ENCODE results near the gene TMEM132D.

TMEM132D gene

DNA sequence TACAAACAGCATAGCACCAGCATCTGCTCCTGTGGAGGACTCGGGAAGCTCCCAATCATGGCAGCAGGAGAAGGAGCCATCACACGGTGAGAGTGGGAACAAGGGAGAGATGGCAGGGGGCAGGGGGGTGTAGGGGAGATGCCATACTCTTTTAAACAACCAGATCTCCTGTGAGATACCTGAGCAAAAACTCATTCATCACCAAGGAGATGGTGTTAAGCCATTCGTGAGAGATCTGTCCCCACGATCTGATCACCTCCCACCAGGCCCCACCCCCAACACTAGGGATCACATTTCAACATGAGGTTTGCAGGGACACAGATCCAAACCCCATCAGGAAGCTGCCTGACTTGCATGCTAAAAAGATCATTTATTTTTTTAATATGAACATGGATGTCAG is 499.3 kb downstream of the TMEM132D start:
- no peak for DNase-seq

DNA sequence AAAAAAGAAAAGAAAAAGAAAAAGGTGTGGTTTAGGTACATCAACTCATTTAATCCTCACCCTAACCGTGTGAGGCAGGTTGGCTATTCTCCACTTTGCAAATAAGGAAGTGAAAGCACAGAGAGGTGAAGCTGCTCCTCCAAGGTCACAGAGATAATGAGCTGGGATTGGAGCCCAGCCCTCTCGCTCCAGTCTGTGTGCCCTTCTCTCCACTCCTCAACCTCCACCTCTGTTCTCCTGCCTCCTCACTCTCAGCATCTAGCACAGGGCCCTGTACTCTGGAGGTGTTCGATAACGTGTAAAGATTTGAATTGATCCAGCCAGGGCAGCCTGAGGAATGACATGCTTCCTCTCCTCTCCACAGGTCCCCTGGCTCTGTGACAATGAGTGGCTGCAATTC is 502.3 kb downstream of the TMEM132D start:
- no peak for DNase-seq

DNA sequence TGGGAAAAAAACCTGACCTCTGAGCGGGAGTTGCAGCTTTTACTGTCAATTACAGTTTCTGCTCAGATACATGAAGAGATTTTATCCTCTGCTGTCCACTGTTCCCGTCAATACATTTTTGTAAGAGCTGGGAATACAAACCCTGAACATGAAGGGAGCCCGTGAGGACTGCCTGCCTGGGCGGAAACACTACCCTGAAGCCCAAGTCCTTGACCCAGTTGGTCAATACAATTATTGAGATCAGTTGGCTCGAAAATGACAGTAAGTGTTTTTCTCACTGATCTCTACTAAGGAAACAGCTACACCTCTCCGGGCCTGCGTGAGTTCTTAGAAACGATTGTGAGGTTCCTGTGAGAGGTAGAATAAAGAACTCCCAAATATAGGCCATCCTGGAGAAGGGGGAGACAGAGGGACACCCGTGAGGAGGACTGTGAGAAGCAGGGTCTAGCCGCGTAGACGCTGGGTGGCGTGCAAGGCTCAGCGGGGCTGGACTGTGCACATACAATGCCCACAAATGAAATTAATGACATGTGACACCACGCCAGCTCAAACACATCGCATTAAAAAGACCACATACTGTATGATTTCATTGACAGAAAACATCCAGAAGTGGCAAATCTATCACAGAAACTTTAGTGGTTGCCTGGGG is 509.5 kb downstream of the TMEM132D start:
- DNase-seq = no peak

DNA sequence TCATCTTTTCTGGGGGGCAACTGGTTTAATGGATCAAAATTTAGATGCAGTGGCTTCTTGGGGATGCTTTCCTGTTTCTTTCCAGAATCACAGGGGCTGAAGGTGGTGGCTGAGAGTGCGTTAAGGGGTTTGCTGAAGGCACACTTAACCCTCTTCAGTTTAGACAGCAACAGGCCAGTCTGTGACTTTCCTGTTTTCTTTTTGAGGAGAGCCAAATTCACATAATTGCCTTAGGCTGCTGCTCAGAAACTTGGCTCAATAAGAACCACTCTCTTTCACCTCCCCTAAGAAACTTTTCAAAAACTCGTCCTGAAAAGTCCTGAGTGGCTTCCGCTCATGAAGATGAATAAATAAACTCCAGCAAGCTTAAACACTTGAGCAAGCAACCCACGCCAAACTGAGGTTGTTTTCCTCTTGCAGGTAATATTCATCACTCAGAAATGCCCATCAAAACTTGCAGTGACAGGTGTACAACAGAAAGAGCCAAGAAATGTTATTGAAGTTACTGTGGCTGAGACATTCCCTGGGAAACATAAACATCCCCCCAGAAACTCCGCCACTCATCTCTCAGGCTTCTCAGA is 510.4 kb downstream of the TMEM132D start:
- no peak for DNase-seq

DNA sequence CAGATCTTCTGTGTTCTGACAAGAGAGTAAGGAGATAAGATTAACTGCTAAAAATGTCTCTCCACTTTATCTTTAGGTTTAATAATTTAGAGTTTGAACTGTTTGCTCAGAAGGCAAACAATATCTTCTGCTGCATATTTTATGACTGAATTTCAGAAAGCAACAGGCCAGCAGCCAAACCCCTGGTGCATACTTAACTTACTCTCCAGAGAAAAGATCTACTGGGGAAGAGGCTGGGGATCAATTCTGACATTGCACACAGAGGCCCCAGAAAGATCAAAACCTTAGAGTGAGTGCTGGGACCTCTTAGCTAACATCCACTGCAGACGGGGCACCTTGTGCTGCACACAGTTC is 518.2 kb downstream of the TMEM132D start:
- no peak for DNase-seq

GRCh38 chr12:129383956-129384355 is 519.9 kb downstream of the TMEM132D start:
- DNase-seq = no peak

DNA sequence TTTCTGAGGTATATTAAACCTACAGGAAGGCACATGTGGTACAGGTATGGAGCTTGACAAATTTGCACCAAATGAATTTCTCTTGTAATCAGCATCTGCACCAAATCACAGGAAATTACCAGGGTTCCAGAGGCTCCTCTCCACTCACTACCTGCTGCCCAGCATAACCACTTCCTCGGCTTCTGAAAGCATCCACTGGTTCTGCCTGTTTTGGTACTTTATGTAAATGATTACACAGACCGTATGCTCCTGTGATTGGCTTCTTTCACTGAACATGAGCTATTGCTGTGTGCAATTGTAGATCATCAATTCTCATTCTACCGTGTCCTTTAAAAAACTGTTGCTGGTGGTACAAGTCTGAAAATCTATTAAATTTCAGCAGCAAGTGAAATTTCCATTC is 522.1 kb downstream of the TMEM132D start:
- DNase-seq = no peak

DNA sequence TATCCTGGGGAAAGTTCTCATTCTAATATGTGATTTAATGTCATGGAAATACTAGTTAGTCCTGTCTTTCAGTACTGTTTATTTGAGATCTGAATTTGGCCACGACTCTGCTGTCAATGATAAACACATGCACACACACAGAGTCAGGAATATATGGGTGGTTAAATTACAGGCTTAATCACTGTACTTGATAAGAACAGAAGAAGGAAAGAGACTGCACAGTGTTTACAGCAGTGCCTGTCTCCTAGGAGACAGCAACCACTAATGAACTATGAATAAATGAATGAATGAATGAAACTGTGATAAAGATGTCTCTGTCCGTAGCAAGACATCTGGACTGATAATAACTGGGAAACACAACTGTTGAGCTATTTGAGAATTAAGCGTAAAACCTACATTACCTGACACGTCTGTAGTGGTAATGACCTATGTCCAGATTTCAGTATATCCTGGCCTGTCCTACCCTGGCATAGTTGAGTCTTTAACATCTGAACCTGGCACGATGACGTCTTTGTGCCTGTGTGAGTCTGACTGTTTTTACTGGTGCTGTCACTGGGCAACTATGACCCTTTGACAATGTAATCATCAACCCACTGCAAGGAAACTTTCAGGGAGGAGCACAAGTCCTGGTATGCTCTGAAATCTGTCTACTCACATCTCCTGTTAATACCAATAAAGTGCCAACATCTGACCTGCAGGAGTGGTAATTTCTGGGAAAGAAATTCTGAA is 524.6 kb downstream of the TMEM132D start:
- no peak for DNase-seq

GRCh38 chr12:129378496-129378895 is 525.3 kb downstream of the TMEM132D start:
- DNase-seq = no peak

DNA sequence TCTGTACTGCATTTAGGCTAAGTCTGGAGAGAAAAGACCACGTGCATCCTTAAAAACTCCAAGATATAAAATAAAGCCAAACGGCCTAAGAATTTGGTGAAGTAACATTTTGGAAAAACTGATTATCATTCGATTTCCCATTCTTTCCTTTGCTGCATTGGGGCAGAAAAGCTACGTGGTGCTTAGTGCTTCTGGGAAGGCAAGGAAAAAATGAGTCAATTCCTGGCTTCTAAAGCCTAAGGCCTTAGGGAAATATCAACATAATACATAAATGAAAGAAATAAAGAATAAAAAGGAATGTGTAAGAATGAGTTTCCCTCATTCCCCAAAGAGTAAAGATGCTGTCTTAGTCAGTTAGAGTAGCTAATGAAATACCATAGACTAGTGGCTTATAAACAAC is 530.1 kb downstream of the TMEM132D start:
- DNase-seq = no peak

- DNase-seq = no peak
These were observed 530.9 kb downstream of the TMEM132D start for GRCh38 chr12:129372876-129373275.

DNA sequence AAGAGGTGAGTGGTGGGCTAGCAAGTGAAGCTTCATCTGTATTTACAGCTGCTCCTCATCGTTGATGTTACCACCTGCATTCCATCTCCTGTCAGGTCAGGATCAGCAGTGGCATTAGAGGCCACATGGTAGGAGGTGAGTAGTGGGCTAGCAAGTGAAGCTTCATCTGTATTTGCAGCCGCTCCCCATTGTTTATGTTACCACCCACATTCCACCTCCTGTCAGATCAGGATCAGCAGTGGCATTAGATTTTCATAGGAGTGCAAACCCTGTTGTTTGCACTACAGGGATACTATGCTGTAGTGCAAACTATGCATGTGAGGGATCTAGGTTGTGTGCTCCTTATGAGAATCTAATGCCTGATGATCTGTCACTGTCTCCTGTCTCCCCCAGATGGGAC is 531.5 kb downstream of the TMEM132D start:
- no peak for DNase-seq

GRCh38 chr12:129371268-129371667 is 532.6 kb downstream of the TMEM132D start:
- DNase-seq = no peak

DNA sequence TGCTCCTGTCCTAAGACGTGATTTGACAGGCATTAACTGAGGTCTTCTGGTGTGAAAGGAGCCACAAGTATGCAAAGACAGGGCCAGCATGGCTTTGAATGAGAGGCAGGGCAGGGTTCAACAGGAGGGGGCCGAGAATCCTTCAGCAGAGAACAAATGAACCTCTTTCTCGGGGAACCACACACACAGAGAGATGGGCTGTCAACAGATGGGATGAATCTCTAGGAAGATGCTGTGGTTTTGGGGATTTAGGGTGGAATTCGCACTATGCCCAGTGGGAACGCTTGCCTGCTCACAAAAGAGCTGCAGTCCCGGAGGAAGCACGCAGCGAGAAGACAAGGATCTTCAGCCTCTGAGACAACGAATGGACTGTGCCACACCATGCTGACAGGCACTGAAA is 537.2 kb downstream of the TMEM132D start:
- DNase-seq = no peak

GRCh38 chr12:129363041-129363440 is 540.8 kb downstream of the TMEM132D start:
- DNase-seq = no peak

- no peak for DNase-seq
These were observed 546.6 kb downstream of the TMEM132D start for GRCh38 chr12:129357233-129357632.

DNA sequence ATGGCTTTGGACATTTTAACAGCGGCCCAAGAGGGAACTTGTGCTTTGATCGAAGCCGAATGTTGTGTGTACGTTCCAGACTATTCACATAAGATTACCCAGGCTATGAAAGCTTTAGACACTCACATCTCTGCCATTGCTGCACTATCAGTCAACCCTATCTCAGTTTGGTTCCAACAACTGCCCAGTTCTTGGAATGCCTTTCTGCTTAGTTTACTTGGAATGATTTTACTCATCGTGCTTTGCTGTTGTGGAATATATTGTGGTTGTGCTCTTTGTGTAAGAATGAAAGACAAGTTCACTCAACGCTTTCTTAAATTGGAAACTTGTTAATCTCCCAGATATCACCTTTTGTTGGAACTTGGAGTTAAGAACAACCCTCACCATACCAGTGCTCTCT is 552.3 kb downstream of the TMEM132D start:
- DNase-seq = no peak

DNA sequence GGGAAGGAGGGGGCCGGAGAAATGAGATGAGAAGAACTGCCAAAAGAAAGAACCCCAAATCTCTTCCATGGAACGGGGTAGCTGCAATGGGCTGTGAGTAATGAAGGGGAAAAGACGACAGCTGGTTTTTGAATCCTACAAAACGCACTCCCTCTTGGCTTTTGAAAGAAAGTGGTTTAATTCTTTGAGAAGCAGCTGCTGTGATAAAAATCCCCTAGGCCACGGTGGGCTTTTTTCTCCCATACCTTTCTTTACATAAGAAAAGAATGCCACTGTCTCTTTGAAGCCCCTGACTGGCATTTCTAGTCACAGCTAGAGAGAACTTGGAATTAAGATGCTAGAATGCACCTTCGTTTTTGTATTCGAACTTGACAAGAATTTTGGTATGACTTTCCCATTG is 564.5 kb downstream of the TMEM132D start:
- no peak for DNase-seq

- DNase-seq = no peak
These were observed 566.4 kb downstream of the TMEM132D start for GRCh38 chr12:129337413-129337812.

- no peak for DNase-seq
These were observed 568.1 kb downstream of the TMEM132D start for GRCh38 chr12:129335773-129336172.

DNA sequence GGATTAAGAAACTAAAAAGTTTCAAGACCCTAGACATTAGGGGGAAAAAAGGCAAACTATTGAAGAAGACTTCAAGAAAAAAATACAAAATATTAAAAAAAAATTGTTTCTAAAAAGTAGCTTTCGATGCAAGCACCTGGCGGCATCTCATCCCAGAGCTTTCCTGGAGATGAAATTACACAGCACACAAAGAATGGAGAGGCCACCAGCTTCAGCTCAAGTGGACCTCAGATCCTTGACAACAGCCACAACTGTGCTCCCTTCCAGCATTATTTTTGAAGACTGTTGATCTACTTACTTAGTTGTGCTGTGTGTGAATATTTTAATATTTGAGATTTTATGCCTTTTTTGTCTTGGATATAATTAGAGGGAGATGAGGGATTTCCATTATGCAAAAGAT is 571.5 kb downstream of the TMEM132D start:
- DNase-seq = no peak

GRCh38 chr12:129331356-129332085 is 572.3 kb downstream of the TMEM132D start:
- no peak for DNase-seq

GRCh38 chr12:129328235-129328634 is 575.6 kb downstream of the TMEM132D start:
- DNase-seq = no peak

GRCh38 chr12:129325566-129325965 is 578.3 kb downstream of the TMEM132D start:
- DNase-seq = no peak

All from CD4-positive, alpha-beta T cell treated with Interleukin-17A for 1 hour (primary cell).